Suppressor macrophage treated with lipopolysaccharide for 1 hour (primary cell): Measurements from ENCODE around the gene PPIE.
A peak's percentile ranks its signal among the peaks of the same experiment; 100 is the strongest.

Source experiments
- DNase-seq, 3 donors: peaks; one replicate each; pipeline ENCODE4 v3.0.0-alpha.2; 2020 to 2022

Gene PPIE

GRCh38 chr1:39738622-39739366 is at the start of gene PPIE:
Gene PPIE (plus strand): TSS chr1:39738882. CDS start chr1:39738901, 19 bp downstream.
- DNase-seq = peak; percentile 89 to 99 (median 98)

- no peak for DNase-seq
These were observed 49.5 kb upstream of the PPIE start for GRCh38 chr1:39689214-39689613.

- DNase-seq = no peak
These were observed 49.0 kb upstream of the PPIE start for GRCh38 chr1:39689635-39690034.

GRCh38 chr1:39690225-39690624 is 48.5 kb upstream of the PPIE start:
- DNase-seq = no peak

GRCh38 chr1:39690794-39691382 is 47.8 kb upstream of the PPIE start:
- no peak for DNase-seq

- peak; percentile 77 to 88 (median 79) for DNase-seq
These were observed 47.1 kb upstream of the PPIE start, which contains the start of gene HPCAL4 for GRCh38 chr1:39691383-39692151. Gene HPCAL4 (minus strand): TSS chr1:39691433. CDS start chr1:39684603, 6,830 bp downstream.

- DNase-seq = no peak
These were observed 46.3 kb upstream of the PPIE start for GRCh38 chr1:39692152-39693074.

- no peak for DNase-seq
These were observed 44.7 kb upstream of the PPIE start for GRCh38 chr1:39694026-39694425.

- peak; percentile 68 to 77 (median 69) for DNase-seq
These were observed 43.7 kb upstream of the PPIE start for GRCh38 chr1:39695016-39695415.

- no peak for DNase-seq
These were observed 42.2 kb upstream of the PPIE start for GRCh38 chr1:39696448-39696847.

- DNase-seq = no peak
These were observed 40.1 kb upstream of the PPIE start for GRCh38 chr1:39698568-39698967.

GRCh38 chr1:39699419-39699818 is 39.3 kb upstream of the PPIE start:
- DNase-seq = no peak

GRCh38 chr1:39700348-39700747 is 38.3 kb upstream of the PPIE start:
- DNase-seq = no peak

- no peak for DNase-seq
These were observed 37.6 kb upstream of the PPIE start for GRCh38 chr1:39701049-39701439.

- no peak for DNase-seq
These were observed 33.9 kb upstream of the PPIE start for GRCh38 chr1:39704757-39705156.

- no peak for DNase-seq
These were observed 31.2 kb upstream of the PPIE start for GRCh38 chr1:39707506-39707905.

- DNase-seq = no peak
These were observed 27.3 kb upstream of the PPIE start for GRCh38 chr1:39711104-39711965.

- no peak for DNase-seq
These were observed 26.7 kb upstream of the PPIE start for GRCh38 chr1:39711966-39712340.

- DNase-seq = no peak
These were observed 25.1 kb upstream of the PPIE start for GRCh38 chr1:39713557-39713956.

GRCh38 chr1:39717809-39718208 is 20.9 kb upstream of the PPIE start:
- DNase-seq = no peak
